Astrocyte (in vitro differentiated cells and primary cell): Measurements from ENCODE around the gene PLEKHO1. TPM values are rescaled to one million over a fixed set of nuclear protein-coding genes. Genes with fewer than 3 reads are reported as not detected.

ENCODE experiments used
- DNase-seq: peaks from one replicate; pipeline ENCODE4 v3.0.0-alpha.2; 2010; ENCODE audit warnings: low read depth
- FAIRE-seq: peaks from 2 replicates; lab custom pipeline; 2011; peaks lifted over from hg19 to GRCh38; lab: Jason Lieb, UNC
- H2AFZ ChIP-seq: 2 replicates; pipeline ENCODE4 v1.6.0; 2012; ENCODE audit warnings: low read depth, low read length, inconsistent platforms
- H3K27ac ChIP-seq: 2 replicates; pipeline ENCODE4 v1.5.1; 2011; ENCODE audit warnings: low read depth, low read length, inconsistent platforms
- H3K27me3 ChIP-seq: 2 replicates; pipeline ENCODE4 v1.6.0; 2011; ENCODE audit warnings: low read length, inconsistent platforms; ENCODE audit not compliant: insufficient read depth
- H3K36me3 ChIP-seq: 2 replicates; pipeline ENCODE4 v1.5.1; 2011; ENCODE audit warnings: low read length, inconsistent platforms; ENCODE audit not compliant: insufficient read depth
- H3K4me1 ChIP-seq: 2 replicates; pipeline ENCODE4 v1.5.1; 2011; ENCODE audit warnings: low read length, inconsistent platforms; ENCODE audit not compliant: insufficient read depth
- H3K4me2 ChIP-seq: 2 replicates; pipeline ENCODE4 v1.6.0; 2012; ENCODE audit warnings: low read length, inconsistent platforms
- H3K4me3 ChIP-seq: 2 replicates; pipeline ENCODE4 v1.5.1; 2011; ENCODE audit warnings: low read depth, mild to moderate bottlenecking, low read length, inconsistent platforms; ENCODE audit not compliant: insufficient read depth
- H3K79me2 ChIP-seq: 2 replicates; pipeline ENCODE4 v1.6.0; 2012; ENCODE audit warnings: mild to moderate bottlenecking, low read length, inconsistent platforms; ENCODE audit not compliant: insufficient read depth
- H3K9ac ChIP-seq: 2 replicates; pipeline ENCODE4 v1.6.0; 2012; ENCODE audit warnings: mild to moderate bottlenecking, low read length, inconsistent platforms
- H3K9me3 ChIP-seq: 2 replicates; pipeline ENCODE4 v1.5.1; 2012; ENCODE audit warnings: low read depth, mild to moderate bottlenecking, low read length, inconsistent platforms; ENCODE audit not compliant: insufficient read depth
- H4K20me1 ChIP-seq: 2 replicates; pipeline ENCODE4 v1.6.0; 2012; ENCODE audit warnings: low read length, inconsistent platforms; ENCODE audit not compliant: insufficient read depth
- H3K27ac Mint-ChIP-seq: one replicate; pipeline ENCODE4 v1.8.0; 2021; ENCODE audit warnings: mild to moderate bottlenecking, mixed read lengths; ENCODE audit not compliant: unreplicated experiment
- H3K27me3 Mint-ChIP-seq: one replicate; pipeline ENCODE4 v1.8.0; 2021; ENCODE audit warnings: low read depth, mixed read lengths; ENCODE audit not compliant: unreplicated experiment
- H3K36me3 Mint-ChIP-seq: one replicate; pipeline ENCODE4 v1.8.0; 2021; ENCODE audit warnings: low read depth, mixed read lengths; ENCODE audit not compliant: unreplicated experiment
- H3K4me1 Mint-ChIP-seq: one replicate; pipeline ENCODE4 v1.8.0; 2021; ENCODE audit warnings: low read depth, mixed read lengths; ENCODE audit not compliant: unreplicated experiment
- H3K4me3 Mint-ChIP-seq: one replicate; pipeline ENCODE4 v1.8.0; 2021; ENCODE audit warnings: mild to moderate bottlenecking, moderate library complexity, mixed read lengths; ENCODE audit not compliant: unreplicated experiment
- H3K9me3 Mint-ChIP-seq: one replicate; pipeline ENCODE4 v1.8.0; 2021; ENCODE audit warnings: mild to moderate bottlenecking, mixed read lengths; ENCODE audit not compliant: unreplicated experiment
- CTCF ChIP-seq: IDR thresholded peaks from 2 replicates; pipeline ENCODE4 v1.5.1; 2011; ENCODE audit warnings: low read depth, mild to moderate bottlenecking, inconsistent platforms, low read length, moderate library complexity; ENCODE audit not compliant: insufficient read depth
- EZH2 ChIP-seq: IDR thresholded peaks from 2 replicates; pipeline ENCODE4 v1.6.1; 2012; ENCODE audit warnings: mild to moderate bottlenecking, low read length, inconsistent platforms; ENCODE audit not compliant: insufficient read depth
- total RNA-seq: library from RNA; stranded (reverse); gene quantifications from 2 replicates; pipeline ENCODE4 v1.2.1, GENCODE V29; 2021

PLEKHO1 gene
- total RNA-seq, 1 donor from 2014 or later = 63.7 TPM

- FAIRE-seq (no peak), DNase-seq (peak; percentile 62)
- Mint-ChIP-seq H3K9me3 (no peaks in the 10 kb centered on the region), H3K36me3 (peaks cover 51% of the 10 kb centered on the region), H3K27ac (peak overlapping the region; percentile 69), H3K4me3 (no peak overlapping the region), H3K27me3 (no peaks in the 10 kb centered on the region), H3K4me1 (peaks cover 41% of the 10 kb centered on the region)
- H2AFZ ChIP-seq = no peak overlapping the region
- H3K4me3 ChIP-seq = no peak overlapping the region
- H3K9me3 ChIP-seq = no peaks in the 10 kb centered on the region
- H3K36me3 ChIP-seq = peaks cover 63% of the 10 kb centered on the region
- H3K27ac ChIP-seq = peak overlapping the region; percentile 63
- peak overlapping the region; percentile 35 for H3K4me2 ChIP-seq
- no peaks in the 10 kb centered on the region for H3K27me3 ChIP-seq
- peak overlapping the region; percentile 24 for H3K9ac ChIP-seq
- peaks cover 47% of the 10 kb centered on the region for H4K20me1 ChIP-seq
- peaks cover 65% of the 10 kb centered on the region for H3K79me2 ChIP-seq
- H3K4me1 ChIP-seq = peaks cover 86% of the 10 kb centered on the region
- TF ChIP-seq CTCF (no peak), EZH2 (no peak)
Observed at GRCh38 chr1:150156868-150157603, 7.3 kb downstream of the PLEKHO1 start.

- Mint-ChIP-seq H3K4me3 (no peak overlapping the region), H3K36me3 (peaks cover 47% of the 10 kb centered on the region), H3K9me3 (no peaks in the 10 kb centered on the region), H3K4me1 (peaks cover 45% of the 10 kb centered on the region), H3K27ac (no peak overlapping the region), H3K27me3 (no peaks in the 10 kb centered on the region)
- Histone ChIP-seq H3K9me3 (no peaks in the 10 kb centered on the region), H2AFZ (no peak overlapping the region), H3K4me3 (no peak overlapping the region), H4K20me1 (peaks cover 23% of the 10 kb centered on the region), H3K9ac (peak overlapping the region; percentile 66), H3K36me3 (peaks cover 50% of the 10 kb centered on the region), H3K4me1 (peaks cover 80% of the 10 kb centered on the region), H3K27me3 (no peaks in the 10 kb centered on the region), H3K27ac (peak overlapping the region; percentile 79), H3K79me2 (peaks cover 40% of the 10 kb centered on the region), H3K4me2 (peak overlapping the region; percentile 55)
- DNase-seq (no peak), FAIRE-seq (no peak)
- TF ChIP-seq EZH2 = no peak
- no peak for TF ChIP-seq CTCF
Observed at GRCh38 chr1:150159550-150159949, 9.8 kb downstream of the PLEKHO1 start.

GRCh38 chr1:150160964-150161621 is 11.4 kb downstream of the PLEKHO1 start:
- Mint-ChIP-seq H3K27ac (peak overlapping the region; percentile 44), H3K36me3 (peaks cover 36% of the 10 kb centered on the region), H3K9me3 (no peaks in the 10 kb centered on the region), H3K27me3 (no peaks in the 10 kb centered on the region), H3K4me3 (no peak overlapping the region), H3K4me1 (peaks cover 41% of the 10 kb centered on the region)
- Histone ChIP-seq H3K4me2 (peak overlapping the region; percentile 4), H3K4me1 (peaks cover 74% of the 10 kb centered on the region), H2AFZ (no peak overlapping the region), H3K27ac (peak overlapping the region; percentile 89), H3K27me3 (no peaks in the 10 kb centered on the region), H4K20me1 (peaks cover 7% of the 10 kb centered on the region), H3K9me3 (no peaks in the 10 kb centered on the region), H3K4me3 (no peak overlapping the region), H3K9ac (peak overlapping the region; percentile 27), H3K36me3 (peaks cover 35% of the 10 kb centered on the region), H3K79me2 (peaks cover 26% of the 10 kb centered on the region)
- no peak for TF ChIP-seq EZH2
- TF ChIP-seq CTCF = no peak
- FAIRE-seq (no peak), DNase-seq (peak; percentile 54)
